K562 (cell line): ENCODE measurements around the gene KCNK3. TPM values are rescaled to one million over a fixed set of nuclear protein-coding genes. Genes with fewer than 3 reads are reported as not detected.

Experiments
- ATAC-seq: fragments of 200-7000 bp; cut with Tn5 transposase; 3 replicates; pipeline ENCODE4 v1.9.1; 2020; ENCODE audit warnings: moderate library complexity
- BruUV-seq: library from RNA; stranded (reverse); fragments of 400-500 nt; replicated peaks from 2 replicates; lab custom pipeline; 2021; lab: Mats Ljungman, UMichigan
- CTCF ChIA-PET: fragments of 300-600 bp; formaldehyde crosslinking; extraction: SDS; loops from one replicate; lab custom pipeline; 2021; ENCODE audit warnings: low intra/inter-chr PET ratio; lab: Yijun Ruan, JAX
- POLR2A ChIA-PET: fragments of 300-600, 350-650 bp; sonication (Branson Sonifier 250); formaldehyde crosslinking; extraction: SDS; loops from one replicate; lab custom pipeline; 2021; ENCODE audit warnings: antibody characterized with exemption, inconsistent platforms; lab: Yijun Ruan, JAX
- DNase-seq, 4 experiments: peaks; one replicate each; pipeline versions ENCODE4 v3.0.0 to v3.0.0-alpha.2; 2011 to 2018; ENCODE audit warnings: low spot score in 3 of 4, mixed read lengths in 3 of 4; ENCODE audit errors: extremely low read depth in 1 of 4
- FAIRE-seq: peaks from 2 replicates; lab custom pipeline; 2011; peaks lifted over from hg19 to GRCh38; lab: Jason Lieb, UNC
- H2AFZ ChIP-seq: 2 replicates; pipeline ENCODE4 v1.6.0; 2011; ENCODE audit warnings: low read depth, low read length, control low read depth, inconsistent platforms
- H3K27ac ChIP-seq: fragments of 200-600 bp; 3 replicates; pipeline ENCODE4 v1.8.0; 2011; ENCODE audit warnings: low read depth, mild to moderate bottlenecking, control low read depth, inconsistent platforms, low read length, moderate library complexity, mixed read lengths; ENCODE audit errors: extremely low read depth
- H3K27me3 ChIP-seq, 2 experiments: fragments of 300-600 bp in 1 of 2; 2 replicates in 1 of 2; 3 replicates in 1 of 2; pipeline versions ENCODE4 v1.6.0 to v1.8.0; 2011; ENCODE audit warnings: inconsistent platforms in 2 of 2, low read length in 2 of 2, mild to moderate bottlenecking in 1 of 2, mixed read lengths in 1 of 2, moderate library complexity in 1 of 2; ENCODE audit not compliant: control insufficient read depth in 2 of 2, insufficient read depth in 2 of 2
- H3K36me3 ChIP-seq: fragments of 300-600 bp; 3 replicates; pipeline ENCODE4 v1.8.0; 2011; ENCODE audit warnings: mild to moderate bottlenecking, low read length, inconsistent platforms; ENCODE audit not compliant: control insufficient read depth, insufficient read depth
- H3K4me1 ChIP-seq, 2 experiments: fragments of 200-600 bp in 1 of 2; replicated peaks in 1 of 2; 2 replicates in 1 of 2; 3 replicates in 1 of 2; pipeline versions ENCODE4 v1.5.1 to v1.8.0; 2011; ENCODE audit warnings: inconsistent platforms in 2 of 2, low read length in 2 of 2, mild to moderate bottlenecking in 1 of 2, mixed read lengths in 1 of 2, moderate library complexity in 1 of 2; ENCODE audit not compliant: control insufficient read depth in 2 of 2, insufficient read depth in 2 of 2
- H3K4me2 ChIP-seq: 2 replicates; pipeline ENCODE4 v1.6.1; 2011; ENCODE audit warnings: low read length, control low read depth, inconsistent platforms, mixed read lengths; ENCODE audit not compliant: insufficient read depth
- H3K4me3 ChIP-seq: fragments of 200-600 bp; sonication (generic), shearing (Covaris generic); 2 replicates; pipeline ENCODE4 v1.5.1; 2016; ENCODE audit warnings: control low read depth, inconsistent platforms
- H3K79me2 ChIP-seq: fragments of 200-600 bp; 3 replicates; pipeline ENCODE4 v1.8.0; 2011; ENCODE audit warnings: low read length, inconsistent platforms; ENCODE audit not compliant: control insufficient read depth, insufficient read depth
- H3K9ac ChIP-seq, 2 experiments: 2 replicates each; pipeline versions ENCODE4 v1.6.0 to v1.6.1; 2011; ENCODE audit warnings: low read depth in 2 of 2, low read length in 2 of 2, control low read depth in 1 of 2, inconsistent platforms in 1 of 2, mild to moderate bottlenecking in 1 of 2, mixed read lengths in 1 of 2; ENCODE audit not compliant: insufficient read depth in 1 of 2
- H3K9me1 ChIP-seq: one replicate; pipeline ENCODE4 v1.6.0; 2011; ENCODE audit warnings: inconsistent platforms, mild to moderate bottlenecking, low read length, moderate library complexity; ENCODE audit not compliant: control insufficient read depth, insufficient read depth
- H3K9me3 ChIP-seq: replicated peaks from 2 replicates; pipeline ENCODE4 v1.5.1; 2011; ENCODE audit warnings: low read depth, low read length, inconsistent platforms; ENCODE audit not compliant: control insufficient read depth, insufficient read depth
- H4K20me1 ChIP-seq: replicated peaks from 2 replicates; pipeline ENCODE4 v1.6.1; 2011; ENCODE audit warnings: low read length, inconsistent platforms, mixed read lengths; ENCODE audit not compliant: control insufficient read depth, insufficient read depth
- DACH1 ChIP-seq: fragments of 450-650 bp; IDR thresholded peaks from 2 replicates; pipeline ENCODE4 v1.6.1; 2018; ENCODE audit not compliant: partially characterized antibody
- ESRRB ChIP-seq: fragments of 250-450 bp; sonication (Bioruptor Pico); IDR thresholded peaks from 2 replicates; pipeline ENCODE4 v1.5.0; 2020; ENCODE audit warnings: mild to moderate bottlenecking, moderate library complexity, borderline replicate concordance
- HEY1 ChIP-seq: fragments of 250-450 bp; sonication (Bioruptor Pico); IDR thresholded peaks from 2 replicates; pipeline ENCODE4 v1.5.0; 2020; ENCODE audit warnings: mild to moderate bottlenecking, moderate library complexity, borderline replicate concordance
- HMG20A ChIP-seq: fragments of 450-650 bp; formaldehyde crosslinking; conservative IDR thresholded peaks from 2 replicates; pipeline ENCODE4 v1.4.0; 2020; ENCODE audit warnings: mild to moderate bottlenecking, mixed read lengths
- KAT2B ChIP-seq: IDR thresholded peaks from one replicate; pipeline ENCODE4 v1.6.1; 2012; ENCODE audit warnings: low read depth, mild to moderate bottlenecking, control low read depth, inconsistent platforms, low read length, moderate library complexity
- TEAD1 ChIP-seq, 2 experiments: fragments of 450-650 bp in 1 of 2; sonication (generic) in 1 of 2; formaldehyde crosslinking; IDR thresholded peaks; 2 replicates each; pipeline versions ENCODE4 v1.4.0 to v1.8.0; 2020 to 2022; ENCODE audit warnings: mild to moderate bottlenecking in 2 of 2, missing genetic modification reagents in 1 of 2
- TOE1 ChIP-seq, 2 experiments: fragments of 450-650 bp in 1 of 2; sonication (generic) in 1 of 2; formaldehyde crosslinking in 1 of 2; IDR thresholded peaks; 2 replicates each; pipeline versions ENCODE4 v1.7.1 to v1.8.0; 2016 to 2022; ENCODE audit warnings: borderline replicate concordance in 2 of 2, mild to moderate bottlenecking in 2 of 2, antibody characterized with exemption in 1 of 2, inconsistent platforms in 1 of 2, low read depth in 1 of 2, missing genetic modification reagents in 1 of 2, moderate library complexity in 1 of 2
- ZBTB49 ChIP-seq: sonication (generic); formaldehyde crosslinking; IDR thresholded peaks from 2 replicates; pipeline ENCODE4 v1.8.0; 2022; ENCODE audit warnings: missing genetic modification reagents, mild to moderate bottlenecking, borderline replicate concordance
- ZNF398 ChIP-seq: fragments of 250-450 bp; sonication (Bioruptor Pico); IDR thresholded peaks from 2 replicates; pipeline ENCODE4 v1.8.0; 2021; ENCODE audit warnings: moderate library complexity, mild to moderate bottlenecking, inconsistent platforms
- ZNF431 ChIP-seq: sonication (generic); formaldehyde crosslinking; IDR thresholded peaks from 2 replicates; pipeline ENCODE4 v1.8.0; 2022; ENCODE audit warnings: mild to moderate bottlenecking, missing genetic modification reagents
- ZNF449 ChIP-seq: fragments of 250-450 bp; sonication (Bioruptor Pico); IDR thresholded peaks from 2 replicates; pipeline ENCODE4 v1.8.0; 2022; ENCODE audit warnings: moderate library complexity, mild to moderate bottlenecking, inconsistent platforms
- ZNF699 ChIP-seq: fragments of 250-450 bp; sonication (Bioruptor Pico); IDR thresholded peaks from 2 replicates; pipeline ENCODE4 v1.8.0; 2021; ENCODE audit warnings: mild to moderate bottlenecking, moderate library complexity; ENCODE audit not compliant: insufficient replicate concordance
- WGBS: fragments of 100-300 bp; shearing (Covaris generic); methylation state at CpG from one replicate; pipeline ENCODE4 v1.1.6; 2016; ENCODE audit warnings: low coverage, mixed read lengths; ENCODE audit not compliant: insufficient coverage; ENCODE audit errors: missing lambda C conversion rate; 5-methylcytosine and 5-hydroxymethylcytosine counted together
- in situ Hi-C: fragments of 300-500 bp; cut with MboI; formaldehyde crosslinking; loops from 4 replicates; pipeline ENCODE4 v1.15.0; 2018; ENCODE audit warnings: inconsistent platforms, mixed read lengths
- intact Hi-C: fragments of 100-400 bp; cut with micrococcal nuclease; formaldehyde crosslinking; loops from 2 replicates; pipeline ENCODE4 v1.14.2; 2022
- polyA plus RNA-seq, 8 experiments: library from polyadenylated mRNA; depleted of rRNA in 4 of 8; stranded (reverse) in 5 of 8; unstranded in 3 of 8; fragments of >200 nt; fragmentation: Nextera tagmentation in 2 of 8; fragmentation: Illumina TruSeq in 1 of 8; extraction: Ambion mirVana in 2 of 8; extraction: Trizol in 1 of 8; gene quantifications; 2 replicates each; pipeline versions ENCODE4 v1.2.1 to v1.2.3, GENCODE V29; 2011 to 2014; ENCODE audit warnings: inconsistent platforms in 1 of 8, missing spikeins in 1 of 8
- total RNA-seq, 7 experiments: library from RNA; depleted of rRNA in 6 of 7; stranded (reverse); fragments of >200 nt in 6 of 7; fragmentation: Illumina TruSeq in 2 of 7; extraction: Trizol in 2 of 7; gene quantifications; 2 replicates each; pipeline versions ENCODE4 v1.2.1 to v1.2.3, GENCODE V29; 2011 to 2021; ENCODE audit warnings: low replicate concordance in 1 of 7

KCNK3 gene
- total and polyA plus RNA-seq, 9 of the 15 experiments (the other 6 are each of a cell fraction or from before 2014, with no cell fraction given): 0.01 to 0.20 (median 0.07) TPM; not detected in 5

- peaks cover 0 to 4% of the 10 kb centered on the region in 2 experiments; a peak in 1 of 5 replicates for H3K4me1 ChIP-seq
- WGBS: 2% methylated on average over 16 of the region's 19 CpGs
- H3K27ac ChIP-seq: no peak overlapping the region
- H3K4me2 ChIP-seq: no peak overlapping the region
- ChIA-PET CTCF (no interaction called here), POLR2A (no interaction called here)
- no peaks in the 10 kb centered on the region for H3K9me3 ChIP-seq
- no peak overlapping the region for H2AFZ ChIP-seq
- DNase-seq (no peak), FAIRE-seq (no peak), ATAC-seq (no peak)
- no peaks in the 10 kb centered on the region for H3K36me3 ChIP-seq
- H3K27me3 ChIP-seq: peaks cover 15 to 85% of the 10 kb centered on the region in 2 experiments; a peak in 4 of 5 replicates
- in situ Hi-C loops (no loop called here), intact Hi-C loops (no loop called here)
- no peak overlapping the region for H3K9ac ChIP-seq
- no TSS peak for BruUV-seq
- no peaks in the 10 kb centered on the region for H3K9me1 ChIP-seq
- H3K79me2 ChIP-seq: no peaks in the 10 kb centered on the region
- TF ChIP-seq ZNF449 (CRISPR knock-in tag): no peak
- no peak for TF ChIP-seq TOE1 (IDR thresholded peaks at IDR 0.05; ENCODE audit: borderline replicate concordance)
- no peak for TF ChIP-seq TOE1 (CRISPR knock-in tag; IDR thresholded peaks at IDR 0.05; ENCODE audit: borderline replicate concordance, low read depth)
- TF ChIP-seq ESRRB (CRISPR knock-in tag): no peak
- no peak for TF ChIP-seq ZNF699 (CRISPR knock-in tag)
- no peak for TF ChIP-seq KAT2B
- no peak for TF ChIP-seq DACH1
- TF ChIP-seq HMG20A (CRISPR knock-in tag): no peak
- TF ChIP-seq ZNF398 (CRISPR knock-in tag): no peak
- no peak for TF ChIP-seq TEAD1 (CRISPR knock-in tag; IDR thresholded peaks at IDR 0.05)
- TF ChIP-seq ZBTB49 (CRISPR knock-in tag): no peak
- no peak for TF ChIP-seq ZNF431
- no peak for TF ChIP-seq HEY1 (CRISPR knock-in tag)
- H3K4me3 ChIP-seq: no peak overlapping the region
- H4K20me1 ChIP-seq: peaks cover 5% of the 10 kb centered on the region; the same call in 1 of the 2 replicates
Measured at GRCh38 chr2:26706616-26707473, 14.3 kb downstream of the KCNK3 start.
